Right hindlimb (tissue), 1 donor: ENCODE data around the gene PAMR1.
"Not testable (repeated sequence)": the region's sequence is repeated elsewhere in the genome, so short reads cannot be mapped to it uniquely, and the experiment has no call there.

ENCODE experiments used
- DNase-seq: peaks from one replicate; pipeline ENCODE4 v3.0.0-alpha.2; 2018

Gene PAMR1, protein sequence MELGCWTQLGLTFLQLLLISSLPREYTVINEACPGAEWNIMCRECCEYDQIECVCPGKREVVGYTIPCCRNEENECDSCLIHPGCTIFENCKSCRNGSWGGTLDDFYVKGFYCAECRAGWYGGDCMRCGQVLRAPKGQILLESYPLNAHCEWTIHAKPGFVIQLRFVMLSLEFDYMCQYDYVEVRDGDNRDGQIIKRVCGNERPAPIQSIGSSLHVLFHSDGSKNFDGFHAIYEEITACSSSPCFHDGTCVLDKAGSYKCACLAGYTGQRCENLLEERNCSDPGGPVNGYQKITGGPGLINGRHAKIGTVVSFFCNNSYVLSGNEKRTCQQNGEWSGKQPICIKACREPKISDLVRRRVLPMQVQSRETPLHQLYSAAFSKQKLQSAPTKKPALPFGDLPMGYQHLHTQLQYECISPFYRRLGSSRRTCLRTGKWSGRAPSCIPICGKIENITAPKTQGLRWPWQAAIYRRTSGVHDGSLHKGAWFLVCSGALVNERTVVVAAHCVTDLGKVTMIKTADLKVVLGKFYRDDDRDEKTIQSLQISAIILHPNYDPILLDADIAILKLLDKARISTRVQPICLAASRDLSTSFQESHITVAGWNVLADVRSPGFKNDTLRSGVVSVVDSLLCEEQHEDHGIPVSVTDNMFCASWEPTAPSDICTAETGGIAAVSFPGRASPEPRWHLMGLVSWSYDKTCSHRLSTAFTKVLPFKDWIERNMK

GRCh38 chr11:35525501-35526175 lies at the start of gene PAMR1:
Gene PAMR1, minus strand, starts transcription at chr11:35525616. Its CDS starts 31 bp downstream, at chr11:35525585.
- peak; percentile 87 for DNase-seq

- no peak for DNase-seq
Observed at GRCh38 chr11:35571696-35572095, 46.3 kb upstream of the PAMR1 start.

DNA sequence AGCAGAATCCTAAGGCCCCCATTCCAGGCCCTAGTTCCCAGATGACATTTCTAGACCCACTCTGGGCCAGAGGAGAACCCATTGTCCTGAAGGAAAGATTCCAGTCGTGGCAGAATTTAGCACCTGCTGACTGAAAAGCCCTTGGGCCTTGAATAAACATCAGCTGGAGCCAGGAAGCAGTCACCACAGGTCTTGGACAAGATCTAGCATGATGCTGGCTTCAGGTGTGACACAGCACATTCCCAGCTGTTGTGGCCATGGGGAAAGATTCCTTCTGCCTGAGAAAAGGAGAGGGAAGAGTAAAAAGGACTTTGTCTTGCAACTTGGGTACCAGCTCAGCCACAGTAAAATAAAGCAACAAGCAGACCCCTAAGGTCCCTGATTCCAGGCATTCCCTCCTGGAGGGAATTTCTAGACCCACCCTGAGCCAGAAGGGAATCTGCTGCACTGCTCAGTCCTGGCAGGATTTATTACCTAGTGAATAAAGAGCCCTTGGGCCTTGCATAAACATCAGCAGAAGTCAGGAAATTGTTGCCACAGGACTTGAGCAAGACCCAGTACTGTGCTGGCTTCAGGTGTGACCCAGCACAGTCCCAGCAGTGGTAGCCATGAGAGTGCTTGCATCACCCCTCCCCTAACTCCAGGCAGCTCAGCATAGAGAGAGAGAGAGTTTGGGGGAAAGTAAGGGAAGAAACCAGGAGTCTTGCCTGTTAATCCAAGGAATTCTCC lies 42.5 kb upstream of the PAMR1 start:
- DNase-seq: no peak

- DNase-seq: no peak
Observed at GRCh38 chr11:35566885-35567284, 41.5 kb upstream of the PAMR1 start.

GRCh38 chr11:35566181-35566580 lies 40.8 kb upstream of the PAMR1 start:
- DNase-seq: no peak

GRCh38 chr11:35564245-35564595 lies 38.8 kb upstream of the PAMR1 start:
- no peak for DNase-seq

DNA sequence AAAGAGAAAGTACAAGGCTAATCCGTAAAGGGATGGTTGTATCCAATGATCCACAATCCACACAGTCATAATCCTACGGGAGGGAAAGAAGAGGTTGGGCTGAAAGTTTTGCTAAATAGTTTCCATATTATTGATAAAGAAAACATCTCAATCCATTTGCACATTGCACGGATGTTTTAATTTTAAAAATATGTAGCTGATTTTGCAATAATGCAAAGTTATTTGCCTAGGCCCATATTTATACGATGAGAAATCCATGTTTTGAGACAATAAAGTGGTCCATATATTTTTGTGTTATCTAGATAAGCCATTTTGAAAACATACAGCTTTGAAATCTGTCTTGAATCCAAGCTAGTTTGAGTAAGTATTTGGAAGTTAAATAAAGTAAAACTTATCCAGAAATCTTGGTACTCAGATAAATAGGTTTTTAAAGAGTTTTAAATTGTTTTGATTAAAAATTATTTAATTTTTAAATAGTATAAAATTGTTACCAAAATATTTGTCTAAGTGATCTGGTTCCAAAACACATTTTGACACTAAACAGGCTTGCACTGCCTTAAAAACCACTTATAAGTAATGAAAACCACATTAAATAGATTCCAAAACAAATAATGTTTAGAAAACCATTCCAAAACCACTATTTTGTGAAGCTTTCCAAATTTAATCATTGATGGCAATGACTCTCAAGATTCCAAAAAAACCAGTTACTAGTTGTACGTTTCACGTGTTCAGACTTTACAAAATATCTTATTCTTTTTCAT lies 38.2 kb upstream of the PAMR1 start:
- DNase-seq: no peak

- no peak for DNase-seq
Observed at GRCh38 chr11:35559949-35560348, 34.5 kb upstream of the PAMR1 start.

DNA sequence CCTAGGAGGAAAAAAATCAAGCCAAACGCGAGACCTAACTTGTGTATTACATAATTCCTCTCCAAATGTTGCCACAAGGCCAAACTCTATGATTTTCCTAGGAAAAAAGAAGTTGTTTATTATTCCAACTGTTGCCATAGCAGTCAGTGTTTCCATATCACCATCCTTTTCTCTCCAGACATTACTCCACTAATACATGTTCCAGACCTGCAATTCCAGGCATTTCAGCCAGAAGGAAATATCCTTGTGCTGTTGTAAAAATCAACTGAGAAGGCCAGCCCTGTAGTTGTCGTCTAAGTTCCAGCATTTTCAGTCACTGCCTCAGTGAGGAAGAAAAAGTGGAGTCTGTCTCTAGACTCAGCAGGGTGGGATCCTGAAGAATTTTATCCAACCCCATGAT lies 33.1 kb upstream of the PAMR1 start:
- peak; percentile 58 for DNase-seq

DNA sequence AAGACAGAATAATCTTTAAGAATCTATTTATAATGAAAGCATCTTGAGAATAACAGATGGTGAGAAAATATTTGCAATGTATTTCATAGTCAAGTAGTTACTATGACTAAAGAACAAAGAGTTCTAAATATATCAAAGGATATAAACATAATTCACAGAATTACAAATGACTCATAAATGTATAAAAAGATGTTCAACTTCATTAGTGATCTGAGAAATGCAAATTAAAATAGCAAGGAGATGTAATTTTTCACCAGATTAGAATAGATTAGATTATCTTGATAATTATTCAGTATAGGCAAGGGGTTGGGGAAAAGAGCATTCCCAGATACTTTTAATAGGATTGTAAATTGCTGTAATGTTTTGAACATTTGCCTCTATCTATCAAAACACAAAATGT lies 30.1 kb upstream of the PAMR1 start:
- DNase-seq: no peak

DNA sequence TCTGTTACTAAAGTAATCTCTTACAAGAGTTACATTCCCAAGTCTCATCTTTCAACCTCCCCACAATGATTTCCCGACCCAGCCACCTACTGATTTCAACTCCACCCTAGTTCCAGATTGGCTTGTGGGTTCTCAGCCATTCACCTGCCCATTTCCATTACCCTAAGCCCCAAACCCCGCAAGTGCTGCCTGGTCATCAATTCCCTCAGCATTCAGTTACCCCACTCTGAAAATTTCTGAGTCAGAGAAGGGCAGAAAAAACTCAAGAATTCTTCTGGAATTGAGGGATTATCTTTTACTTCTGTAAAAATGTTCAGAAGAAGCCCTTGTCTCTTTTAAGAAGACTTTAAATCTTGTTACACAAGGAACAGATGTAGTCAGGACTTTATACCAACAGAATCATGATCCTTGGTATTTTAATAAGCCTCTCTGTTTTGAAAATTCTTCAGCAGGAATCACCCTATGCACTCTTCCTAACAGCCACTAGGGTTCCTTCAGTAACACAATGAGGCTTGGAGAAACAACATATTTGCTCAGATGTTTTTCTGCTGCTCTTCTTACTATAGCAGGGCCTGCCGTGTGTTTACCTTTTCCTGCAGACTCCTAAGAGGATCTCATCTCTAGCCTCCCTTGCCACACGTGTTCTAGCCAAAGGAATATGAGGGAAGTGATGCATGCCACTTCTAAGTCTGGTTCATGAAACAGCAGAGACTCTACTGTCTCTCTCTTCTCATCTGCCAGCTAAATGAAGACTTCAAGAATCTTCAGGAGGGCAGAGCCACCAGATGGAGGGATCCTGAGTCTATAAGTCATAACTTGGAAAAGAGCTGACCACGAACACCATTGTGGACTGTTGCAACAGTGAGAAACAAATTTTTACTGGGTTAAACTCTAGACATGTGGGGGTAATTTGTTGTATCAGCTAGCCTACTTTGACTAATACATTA lies 29.3 kb upstream of the PAMR1 start:
- no peak for DNase-seq

DNA sequence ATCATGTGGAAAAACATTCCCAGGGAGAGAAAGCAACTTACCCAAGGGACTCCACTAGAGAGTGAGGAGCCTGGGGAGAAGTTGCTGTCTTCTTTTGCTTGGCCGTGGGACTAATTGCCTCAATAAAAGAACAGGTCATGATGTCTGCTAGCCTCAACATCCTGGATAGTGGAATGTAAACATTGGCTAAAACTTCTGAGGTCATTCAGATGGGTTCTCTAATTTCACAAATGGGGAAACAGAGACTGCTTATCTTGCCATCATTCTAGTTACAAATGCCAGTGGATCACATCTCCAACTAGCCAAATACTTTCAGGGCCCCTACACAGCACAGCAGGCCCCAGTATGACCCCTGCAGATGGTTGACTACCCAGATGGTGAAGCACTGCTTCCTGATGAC lies 28.4 kb upstream of the PAMR1 start:
- no peak for DNase-seq

DNA sequence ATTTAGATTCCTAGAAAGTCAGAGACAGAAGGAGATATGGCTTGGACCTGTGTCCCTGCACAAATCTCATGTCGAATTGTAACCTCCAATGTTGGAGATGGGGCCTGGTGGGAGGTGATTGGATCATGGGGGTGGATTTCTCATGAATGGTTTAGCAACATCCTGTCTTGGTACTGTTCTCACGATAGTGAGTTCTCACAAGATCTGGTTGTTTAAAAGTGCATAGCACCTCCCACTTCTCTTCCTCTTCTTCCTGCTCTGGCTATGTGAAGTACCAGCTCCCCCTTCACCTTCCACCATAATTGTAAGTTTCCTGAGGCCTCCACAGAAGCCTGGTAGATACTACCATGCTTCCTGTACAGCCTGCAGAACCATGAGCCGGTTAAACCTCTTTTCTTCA lies 27.6 kb upstream of the PAMR1 start:
- no peak for DNase-seq

DNA sequence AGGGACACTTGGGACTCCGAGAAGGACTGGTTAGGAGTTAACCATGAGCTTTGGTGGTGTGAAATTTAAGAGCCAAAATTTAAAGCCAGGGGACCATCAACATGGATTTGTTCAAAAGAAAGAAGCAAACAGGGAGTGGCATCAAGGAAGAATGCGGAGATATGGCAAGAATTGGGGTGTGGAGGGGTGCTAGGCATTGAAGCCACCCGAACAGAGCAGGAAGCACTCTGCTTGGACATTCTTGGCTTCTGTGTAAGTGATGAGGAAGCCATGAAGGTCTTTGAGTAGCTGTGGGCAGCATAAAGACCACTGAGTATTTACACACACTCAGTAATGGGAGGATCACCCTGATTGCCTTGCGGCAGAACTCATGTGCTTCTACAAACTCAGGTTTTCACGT lies 27.2 kb upstream of the PAMR1 start:
- DNase-seq: no peak

- DNase-seq: no peak
Observed at GRCh38 chr11:35550374-35551036, 25.1 kb upstream of the PAMR1 start.

- DNase-seq: no peak
Observed at GRCh38 chr11:35549787-35550186, 24.4 kb upstream of the PAMR1 start.

GRCh38 chr11:35548925-35549561 lies 23.6 kb upstream of the PAMR1 start:
- DNase-seq: no peak

DNA sequence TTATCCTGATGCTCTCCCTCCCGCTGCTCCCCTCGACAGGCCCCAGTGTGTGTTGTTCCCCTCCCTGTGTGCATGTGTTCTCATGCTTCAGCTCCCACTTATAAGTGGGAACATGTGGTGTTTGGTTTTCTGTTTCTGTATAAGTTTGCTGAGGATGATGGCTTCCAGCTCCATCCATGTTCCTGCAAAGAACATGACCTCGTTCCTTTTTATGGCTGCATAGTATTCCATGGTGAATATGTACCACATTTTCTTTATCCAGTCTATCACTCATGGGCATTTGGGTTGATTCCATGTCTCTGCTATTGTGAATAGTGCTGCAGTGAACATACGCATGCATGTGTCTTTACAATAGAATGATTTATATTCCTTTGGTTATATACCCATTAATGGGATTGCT lies 22.6 kb upstream of the PAMR1 start:
- DNase-seq: not testable (repeated sequence)

DNA sequence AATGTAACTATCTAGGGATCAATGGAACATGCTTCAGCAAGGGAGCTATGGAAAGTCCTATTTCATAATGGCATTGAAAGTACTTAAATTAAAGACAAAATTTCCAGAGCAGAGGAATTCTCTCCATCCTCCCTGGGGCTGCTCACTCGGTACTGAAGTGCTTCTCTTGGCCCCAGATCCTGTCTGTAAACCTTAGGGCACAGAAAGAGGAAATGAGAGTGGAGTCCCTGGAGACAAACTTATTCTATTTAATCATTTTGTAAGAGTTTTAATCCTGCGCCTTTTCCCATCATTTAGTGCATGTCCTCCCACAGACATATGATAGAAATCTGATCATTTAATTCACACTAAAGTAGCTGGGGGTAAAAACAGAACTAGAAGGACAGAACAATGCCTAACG lies 20.9 kb upstream of the PAMR1 start:
- DNase-seq: no peak

GRCh38 chr11:35545391-35546003 lies 20.1 kb upstream of the PAMR1 start:
- no peak for DNase-seq
